OCI-LY7 (cell line): Measurements from ENCODE around the gene DHRS12. TPM values are rescaled to one million over a fixed set of nuclear protein-coding genes. Genes with fewer than 3 reads are reported as not detected.

Experiments
- BruUV-seq: library from RNA; stranded (reverse); fragments of 400-500 nt; replicated peaks from 2 replicates; lab custom pipeline; 2021; lab: Mats Ljungman, UMichigan
- CTCF ChIA-PET: fragments of 300-600 bp; sonication (Branson Sonifier 250); formaldehyde crosslinking; loops from one replicate; lab custom pipeline; 2022; ENCODE audit warnings: antibody characterized with exemption; ENCODE audit not compliant: unreplicated experiment; lab: Charles Lee
- POLR2A ChIA-PET: fragments of 300-600 bp; sonication (Branson Sonifier 250); formaldehyde crosslinking; loops from one replicate; lab custom pipeline; 2022; ENCODE audit warnings: antibody characterized with exemption; lab: Charles Lee
- DNase-seq: peaks from one replicate; pipeline ENCODE4 v3.0.0-alpha.2; 2015; ENCODE audit warnings: low spot score
- H2AFZ ChIP-seq: fragments of 200-600 bp; sonication (generic), shearing (Covaris generic); 2 replicates; pipeline ENCODE4 v1.6.1; 2014; ENCODE audit warnings: mild to moderate bottlenecking, antibody characterized with exemption, low read length, moderate library complexity
- H3K27ac ChIP-seq: fragments of 200-600 bp; sonication (generic); 2 replicates; pipeline ENCODE4 v1.5.1; 2014; ENCODE audit warnings: mixed run types, low read depth, mild to moderate bottlenecking, moderate library complexity, low read length, inconsistent platforms; ENCODE audit not compliant: poor library complexity, severe bottlenecking
- H3K36me3 ChIP-seq: fragments of 200-600 bp; sonication (generic); 2 replicates; pipeline ENCODE4 v1.6.1; 2014; ENCODE audit warnings: mild to moderate bottlenecking, antibody characterized with exemption, low read length, moderate library complexity, mixed read lengths; ENCODE audit not compliant: insufficient read depth
- H3K4me1 ChIP-seq: fragments of 200-600 bp; sonication (generic); 2 replicates; pipeline ENCODE4 v1.5.1; 2014; ENCODE audit warnings: mild to moderate bottlenecking, low read length; ENCODE audit not compliant: insufficient read depth, poor library complexity, severe bottlenecking
- H3K4me2 ChIP-seq: fragments of 200-600 bp; sonication (generic); 2 replicates; pipeline ENCODE4 v1.6.1; 2014; ENCODE audit warnings: mild to moderate bottlenecking, low read length
- H3K4me3 ChIP-seq: fragments of 200-600 bp; sonication (generic); 2 replicates; pipeline ENCODE4 v1.5.1; 2014; ENCODE audit warnings: mild to moderate bottlenecking, low read depth, low read length; ENCODE audit not compliant: poor library complexity, severe bottlenecking
- H3K79me2 ChIP-seq: fragments of 200-600 bp; sonication (generic); 2 replicates; pipeline ENCODE4 v1.6.1; 2016; ENCODE audit warnings: low read depth, mild to moderate bottlenecking, low read length, moderate library complexity, mixed read lengths; ENCODE audit not compliant: insufficient read depth
- H3K9me2 ChIP-seq: fragments of 200-600 bp; sonication (generic); 2 replicates; pipeline ENCODE4 v1.6.1; 2016; ENCODE audit warnings: mild to moderate bottlenecking, low read length, mixed read lengths; ENCODE audit not compliant: insufficient read depth
- H3K9me3 ChIP-seq: fragments of 200-600 bp; sonication (generic); 2 replicates; pipeline ENCODE4 v1.6.1; 2014; ENCODE audit warnings: mild to moderate bottlenecking, mixed run types, low read length, mixed read lengths
- H4K20me1 ChIP-seq: fragments of 200-600 bp; sonication (generic); 2 replicates; pipeline ENCODE4 v1.6.1; 2014; ENCODE audit warnings: mild to moderate bottlenecking, antibody characterized with exemption, low read length, moderate library complexity, mixed read lengths; ENCODE audit not compliant: insufficient read depth
- CTCF ChIP-seq: fragments of 200-600 bp; sonication (generic); conservative IDR thresholded peaks from 2 replicates; pipeline ENCODE4 v1.5.1; 2014; ENCODE audit warnings: mild to moderate bottlenecking, antibody characterized with exemption, low read length, moderate library complexity, mixed read lengths
- EZH2phosphoT487 ChIP-seq: fragments of 200-600 bp; sonication (generic); IDR thresholded peaks from 2 replicates; pipeline ENCODE4 v1.6.1; 2018; ENCODE audit warnings: low read depth, borderline replicate concordance, mild to moderate bottlenecking, mixed run types, antibody characterized with exemption, low read length, moderate library complexity, mixed read lengths
- intact Hi-C: fragments of 100-400 bp; cut with micrococcal nuclease; formaldehyde crosslinking; loops from one replicate; pipeline ENCODE4 v1.10.0; 2022; ENCODE audit not compliant: unreplicated experiment
- total RNA-seq, 2 experiments: library from RNA; depleted of rRNA in 1 of 2; stranded (reverse); fragments of >200 nt in 1 of 2; shearing (Covaris generic) in 1 of 2; gene quantifications; 2 replicates each; pipeline ENCODE4 v1.2.3, GENCODE V29; 2014 to 2022

DHRS12 gene
- total RNA-seq, 2 experiments from 2014 or later = 3.5 to 11.9 TPM

- Histone ChIP-seq H3K4me2 (no peak overlapping the region), H4K20me1 (no peaks in the 10 kb centered on the region), H3K79me2 (no peaks in the 10 kb centered on the region), H2AFZ (no peak overlapping the region), H3K4me3 (no peak overlapping the region), H3K4me1 (no peaks in the 10 kb centered on the region), H3K27ac (no peak overlapping the region), H3K9me2 (no peaks in the 10 kb centered on the region), H3K9me3 (no peaks in the 10 kb centered on the region), H3K36me3 (no peaks in the 10 kb centered on the region)
- DNase-seq = no peak
- TF ChIP-seq EZH2phosphoT487 (no peak), CTCF (no peak)
- no TSS peak for BruUV-seq
- ChIA-PET CTCF (no interaction called here), POLR2A (interaction anchor here (0.7 to 1.0 kb wide), 2 partner anchors 26 to 167 kb away, joined by 3 to 4 read pairs; no protein-coding TSS in a partner anchor)
- intact Hi-C loops = no loop called here
These were observed 80.4 kb downstream of the DHRS12 start for GRCh38 chr13:51723529-51723928.

GRCh38 chr13:51721496-51721895 is 82.5 kb downstream of the DHRS12 start:
- Histone ChIP-seq H3K79me2 (no peaks in the 10 kb centered on the region), H3K4me2 (no peak overlapping the region), H3K9me3 (no peaks in the 10 kb centered on the region), H4K20me1 (no peaks in the 10 kb centered on the region), H3K36me3 (no peaks in the 10 kb centered on the region), H2AFZ (no peak overlapping the region), H3K4me1 (no peaks in the 10 kb centered on the region), H3K4me3 (no peak overlapping the region), H3K9me2 (no peaks in the 10 kb centered on the region), H3K27ac (no peak overlapping the region)
- BruUV-seq = no TSS peak
- no peak for DNase-seq
- TF ChIP-seq EZH2phosphoT487 = no peak
- no peak for TF ChIP-seq CTCF
- POLR2A ChIA-PET = interaction anchor here (0.9 to 1.5 kb wide), 2 partner anchors 11 to 136 kb away, joined by 3 to 4 read pairs; no protein-coding TSS in a partner anchor
- intact Hi-C loops = no loop called here
- CTCF ChIA-PET = no interaction called here

GRCh38 chr13:51719394-51719793 is 84.6 kb downstream of the DHRS12 start:
- no peaks in the 10 kb centered on the region for H3K36me3 ChIP-seq
- DNase-seq = no peak
- no TSS peak for BruUV-seq
- H4K20me1 ChIP-seq = no peaks in the 10 kb centered on the region
- no peak for TF ChIP-seq EZH2phosphoT487
- TF ChIP-seq CTCF = no peak
- H3K79me2 ChIP-seq = no peaks in the 10 kb centered on the region
- H3K4me1 ChIP-seq = no peaks in the 10 kb centered on the region
- no peak overlapping the region for H3K27ac ChIP-seq
- no peaks in the 10 kb centered on the region for H3K9me3 ChIP-seq
- H2AFZ ChIP-seq = no peak overlapping the region
- intact Hi-C loops = no loop called here
- no peaks in the 10 kb centered on the region for H3K9me2 ChIP-seq
- ChIA-PET CTCF (no interaction called here), POLR2A (no interaction called here)
- no peak overlapping the region for H3K4me2 ChIP-seq
- no peak overlapping the region for H3K4me3 ChIP-seq

Other genes starting within 250 kb of the DHRS12 start
- gene WDFY2, start 219.7 kb downstream of the DHRS12 start, total RNA-seq (2014; rRNA removed; shearing (Covaris generic)) = 6.4 and 8.2 TPM in 2 replicates
- 18.1 and 18.5 TPM in 2 replicates for gene WDFY2, start 219.7 kb downstream of the DHRS12 start, total RNA-seq (2022)
- gene TMEM272, start 41.0 kb upstream of the DHRS12 start, total RNA-seq (2014; rRNA removed; shearing (Covaris generic)) = 0.41 and 0.75 TPM in 2 replicates
- 0.46 and 0.90 TPM in 2 replicates for gene TMEM272, start 41.0 kb upstream of the DHRS12 start, total RNA-seq (2022)
- not detected in 2 replicates for gene CCDC70, start 57.8 kb upstream of the DHRS12 start, total RNA-seq (2014; rRNA removed; shearing (Covaris generic))
- gene CCDC70, start 57.8 kb upstream of the DHRS12 start, total RNA-seq (2022) = not detected in 2 replicates
- gene ATP7B, start 207.3 kb upstream of the DHRS12 start, total RNA-seq (2014; rRNA removed; shearing (Covaris generic)) = 0.39 and 0.76 TPM in 2 replicates
- gene ATP7B, start 207.3 kb upstream of the DHRS12 start, total RNA-seq (2022) = 0.40 and 0.53 TPM in 2 replicates
- gene ALG11, start 208.2 kb upstream of the DHRS12 start, total RNA-seq (2014; rRNA removed; shearing (Covaris generic)) = 11.6 and 14.1 TPM in 2 replicates
- 19.4 and 25.0 TPM in 2 replicates for gene ALG11, start 208.2 kb upstream of the DHRS12 start, total RNA-seq (2022)
- 7.3 and 9.0 TPM in 2 replicates for gene UTP14C, start 220.5 kb upstream of the DHRS12 start, total RNA-seq (2014; rRNA removed; shearing (Covaris generic))
- gene UTP14C, start 220.5 kb upstream of the DHRS12 start, total RNA-seq (2022) = 10.0 and 11.5 TPM in 2 replicates